Colonic mucosa (tissue), 4 donors: ENCODE measurements around the gene MGP. TPM values are rescaled to one million over a fixed set of nuclear protein-coding genes. Genes with fewer than 3 reads are reported as not detected.

Experiments
- DNase-seq: peaks from one replicate; pipeline ENCODE4 v3.0.0-alpha.2; 2020
- H3K27ac ChIP-seq: fragments of 200-600 bp; one replicate; pipeline ENCODE4 v1.8.0; 2021
- H3K27me3 ChIP-seq: fragments of 200-600 bp; one replicate; pipeline ENCODE4 v1.8.0; 2021
- H3K36me3 ChIP-seq: fragments of 200-600 bp; one replicate; pipeline ENCODE4 v1.8.0; 2021
- H3K4me1 ChIP-seq: fragments of 200-600 bp; one replicate; pipeline ENCODE4 v1.8.0; 2021; ENCODE audit warnings: mild to moderate bottlenecking
- H3K4me3 ChIP-seq: fragments of 200-600 bp; one replicate; pipeline ENCODE4 v1.8.0; 2021
- H3K9ac ChIP-seq, 2 donors: one replicate each; pipeline ENCODE4 v1.7.0; 2013; ENCODE audit warnings: control low read depth in 2 of 2, low read depth in 2 of 2, low read length in 2 of 2
- H3K9me3 ChIP-seq: fragments of 200-600 bp; one replicate; pipeline ENCODE4 v1.8.0; 2021
- intact Hi-C: fragments of 100-400 bp; cut with DNase I; formaldehyde crosslinking; loops from one replicate; pipeline ENCODE4 v1.14.1; 2022
- total RNA-seq, 2 donors: library from RNA; stranded (reverse); fragmentation: NEBNext Ultra II Directional in 1 of 2; extraction: Animal tissue kit (Norgen Biotek cat#: 25700) in 1 of 2; gene quantifications; one replicate each; pipeline ENCODE4 v1.2.1, GENCODE V29; 2021
- TF ChIP-seq, protein P1 (sequence below): fragments of 200-600 bp; IDR thresholded peaks from one replicate; pipeline ENCODE4 v1.8.0; 2022; ENCODE audit warnings: antibody characterized with exemption, mild to moderate bottlenecking
- donor health status: healthy.
- donor health status: DM: no; HTN: no; CAD: no.
- donor health status: DM: no; HTN: no; CAD: no.

Gene MGP
- total RNA-seq, 2 donors from 2014 or later: 37.6 to 180 TPM

DNA sequence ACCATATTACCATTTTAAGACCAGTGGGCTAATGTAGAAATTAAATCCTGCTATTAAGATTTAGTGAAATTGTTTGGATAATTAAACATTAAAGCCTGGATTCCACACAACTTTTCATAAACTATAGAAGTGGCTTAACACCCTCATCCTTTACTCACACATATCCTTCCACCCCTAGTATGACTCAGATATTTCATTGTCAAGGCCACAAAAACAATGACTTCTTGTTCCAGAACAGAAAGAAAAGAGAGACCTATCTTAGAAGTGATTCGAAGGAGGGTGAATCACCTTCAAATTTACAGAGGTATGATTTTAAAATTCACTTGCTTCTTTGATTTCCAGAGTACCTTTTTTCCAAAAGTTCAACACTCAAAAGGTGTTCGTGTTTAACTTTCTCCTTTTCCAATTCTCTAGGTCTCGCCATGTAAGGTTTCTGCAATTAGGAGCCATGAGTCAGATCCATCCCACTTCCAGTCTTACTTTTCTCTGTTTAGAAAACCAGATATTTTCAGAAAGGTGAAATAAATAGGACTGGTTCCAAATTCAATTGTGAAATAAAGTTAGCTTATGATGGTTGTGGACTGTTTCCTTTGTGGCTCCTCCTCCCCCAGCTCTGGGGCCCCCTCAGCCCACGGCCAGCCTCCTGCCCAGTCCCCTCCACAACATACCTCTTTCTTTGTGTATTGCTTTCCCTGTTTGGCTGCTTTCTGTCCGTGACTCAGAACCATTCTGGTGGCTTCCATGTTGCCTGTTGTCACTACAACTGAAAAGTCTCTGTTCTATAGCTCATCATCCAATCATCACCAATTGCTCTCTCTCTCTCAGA lies 24.6 kb upstream of the MGP start:
- Histone ChIP-seq H3K4me1 (no peaks in the 10 kb centered on the region), H3K27ac (peak overlapping the region; percentile 36), H3K4me3 (no peak overlapping the region), H3K9ac (no peak overlapping the region), H3K36me3 (no peaks in the 10 kb centered on the region), H3K27me3 (no peaks in the 10 kb centered on the region), H3K9me3 (no peaks in the 10 kb centered on the region)
- TF ChIP-seq, protein P1, sequence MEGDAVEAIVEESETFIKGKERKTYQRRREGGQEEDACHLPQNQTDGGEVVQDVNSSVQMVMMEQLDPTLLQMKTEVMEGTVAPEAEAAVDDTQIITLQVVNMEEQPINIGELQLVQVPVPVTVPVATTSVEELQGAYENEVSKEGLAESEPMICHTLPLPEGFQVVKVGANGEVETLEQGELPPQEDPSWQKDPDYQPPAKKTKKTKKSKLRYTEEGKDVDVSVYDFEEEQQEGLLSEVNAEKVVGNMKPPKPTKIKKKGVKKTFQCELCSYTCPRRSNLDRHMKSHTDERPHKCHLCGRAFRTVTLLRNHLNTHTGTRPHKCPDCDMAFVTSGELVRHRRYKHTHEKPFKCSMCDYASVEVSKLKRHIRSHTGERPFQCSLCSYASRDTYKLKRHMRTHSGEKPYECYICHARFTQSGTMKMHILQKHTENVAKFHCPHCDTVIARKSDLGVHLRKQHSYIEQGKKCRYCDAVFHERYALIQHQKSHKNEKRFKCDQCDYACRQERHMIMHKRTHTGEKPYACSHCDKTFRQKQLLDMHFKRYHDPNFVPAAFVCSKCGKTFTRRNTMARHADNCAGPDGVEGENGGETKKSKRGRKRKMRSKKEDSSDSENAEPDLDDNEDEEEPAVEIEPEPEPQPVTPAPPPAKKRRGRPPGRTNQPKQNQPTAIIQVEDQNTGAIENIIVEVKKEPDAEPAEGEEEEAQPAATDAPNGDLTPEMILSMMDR: no peak
- no peak for DNase-seq
- intact Hi-C loops: no loop called here

DNA sequence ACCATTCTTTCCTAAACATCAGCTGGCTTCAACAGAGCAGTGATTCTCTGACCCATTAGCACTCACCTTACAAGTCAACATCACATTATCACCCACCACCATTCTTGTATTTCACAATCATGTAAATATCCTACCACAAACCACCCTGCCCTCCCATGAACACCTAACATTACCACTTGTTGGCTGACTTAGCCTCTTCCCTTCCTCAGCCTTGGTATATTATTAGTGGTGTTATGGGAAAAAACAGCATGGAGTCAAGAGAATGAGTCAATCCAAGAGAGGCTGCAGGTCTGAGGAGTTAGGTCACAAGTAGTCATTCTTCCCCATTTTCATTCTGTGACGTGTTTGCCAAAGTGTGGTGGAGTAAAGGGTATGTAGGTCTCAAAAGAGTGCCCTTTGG lies 22.3 kb upstream of the MGP start:
- H3K27ac ChIP-seq: no peak overlapping the region
- DNase-seq: no peak
- no peaks in the 10 kb centered on the region for H3K4me1 ChIP-seq
- no peaks in the 10 kb centered on the region for H3K27me3 ChIP-seq
- H3K9ac ChIP-seq: no peak overlapping the region
- intact Hi-C loops: no loop called here
- no peaks in the 10 kb centered on the region for H3K36me3 ChIP-seq
- no peaks in the 10 kb centered on the region for H3K9me3 ChIP-seq
- TF ChIP-seq, protein P1: no peak
- H3K4me3 ChIP-seq: no peak overlapping the region

DNA sequence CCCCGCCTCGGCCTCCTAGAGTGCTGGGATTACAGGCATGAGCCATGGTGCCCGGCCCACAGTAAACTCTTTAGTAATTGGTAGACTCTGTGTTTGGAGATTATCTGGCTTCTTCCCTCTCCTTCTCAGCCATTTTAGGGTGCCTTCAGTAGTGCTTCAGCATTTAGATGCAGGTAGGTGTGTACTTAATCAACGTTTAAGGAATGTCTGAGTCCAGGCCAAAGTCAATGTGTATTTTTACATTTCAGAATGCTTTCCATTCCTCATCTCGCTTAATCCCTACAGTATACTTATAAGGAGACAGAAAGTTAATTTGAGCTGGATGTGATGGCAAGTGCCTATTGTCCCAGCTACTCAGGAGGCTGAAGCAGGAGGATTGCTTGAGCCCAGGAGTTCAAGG lies 20.5 kb upstream of the MGP start:
- no peak for DNase-seq
- no peaks in the 10 kb centered on the region for H3K9me3 ChIP-seq
- H3K27ac ChIP-seq: no peak overlapping the region
- no peak overlapping the region for H3K9ac ChIP-seq
- H3K4me1 ChIP-seq: no peaks in the 10 kb centered on the region
- H3K4me3 ChIP-seq: no peak overlapping the region
- H3K27me3 ChIP-seq: no peaks in the 10 kb centered on the region
- no peaks in the 10 kb centered on the region for H3K36me3 ChIP-seq
- TF ChIP-seq, protein P1: no peak
- intact Hi-C loops: no loop called here

DNA sequence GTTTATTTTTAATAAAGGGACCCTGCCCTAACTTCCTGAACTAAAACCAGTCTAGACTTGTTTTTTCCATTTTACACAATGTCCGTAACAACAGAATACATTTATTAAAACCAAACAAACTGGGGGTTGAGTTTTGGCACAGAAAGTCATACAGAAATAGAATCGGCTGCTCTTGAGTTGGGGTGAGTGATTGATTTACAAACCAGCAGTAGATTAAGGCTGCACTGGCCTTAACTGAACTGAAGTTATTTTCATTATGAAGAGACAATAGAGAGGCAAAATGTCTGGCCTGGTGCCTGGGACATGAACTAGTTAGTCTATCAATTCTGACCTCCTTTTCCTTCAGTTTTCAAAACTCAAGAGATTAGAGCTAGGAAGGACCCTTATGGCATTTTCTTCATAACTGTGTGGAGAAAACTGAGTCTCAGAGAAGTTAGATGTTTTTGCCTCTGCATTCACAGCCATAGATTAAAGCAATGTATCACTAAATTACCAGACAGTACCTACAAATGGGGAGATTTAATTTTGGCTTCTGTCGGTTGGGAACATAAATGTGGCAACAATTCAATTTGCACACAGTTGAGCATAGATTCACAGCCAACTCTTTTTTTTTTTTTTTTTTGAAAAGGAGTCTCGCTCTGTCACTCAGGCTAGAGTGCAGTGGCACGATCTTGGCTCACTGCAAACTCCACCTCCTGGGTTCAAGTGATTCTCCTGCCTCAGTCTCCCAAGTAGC lies 19.8 kb upstream of the MGP start:
- intact Hi-C loops: no loop called here
- H3K9me3 ChIP-seq: no peaks in the 10 kb centered on the region
- TF ChIP-seq, protein P1: no peak
- no peak overlapping the region for H3K9ac ChIP-seq
- H3K36me3 ChIP-seq: no peaks in the 10 kb centered on the region
- H3K27ac ChIP-seq: no peak overlapping the region
- DNase-seq: no peak
- H3K27me3 ChIP-seq: no peaks in the 10 kb centered on the region
- no peaks in the 10 kb centered on the region for H3K4me1 ChIP-seq
- no peak overlapping the region for H3K4me3 ChIP-seq

DNA sequence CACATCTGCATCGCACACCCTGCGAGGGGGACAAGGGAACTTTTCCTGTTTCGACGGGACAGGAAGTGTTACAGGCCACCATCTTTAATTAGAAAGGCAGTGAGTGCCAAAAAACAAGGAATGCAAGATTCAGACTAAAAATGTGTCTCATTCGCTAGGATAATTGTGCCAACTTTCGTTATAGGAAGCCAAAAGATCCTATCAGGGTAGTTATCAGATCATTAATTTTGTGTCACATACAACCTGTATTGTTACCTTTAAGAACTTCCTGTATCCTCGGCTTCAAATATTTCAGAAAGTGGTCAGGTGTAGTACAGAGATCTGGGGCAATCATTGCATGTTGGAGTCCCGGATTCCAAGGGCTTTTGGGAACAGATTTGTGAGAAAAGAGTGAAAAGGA lies 19.2 kb upstream of the MGP start:
- DNase-seq: no peak
- H3K4me3 ChIP-seq: no peak overlapping the region
- H3K36me3 ChIP-seq: no peaks in the 10 kb centered on the region
- H3K9me3 ChIP-seq: no peaks in the 10 kb centered on the region
- H3K4me1 ChIP-seq: no peaks in the 10 kb centered on the region
- intact Hi-C loops: no loop called here
- no peak overlapping the region for H3K9ac ChIP-seq
- H3K27ac ChIP-seq: no peak overlapping the region
- TF ChIP-seq, protein P1: no peak
- no peaks in the 10 kb centered on the region for H3K27me3 ChIP-seq
